Esophagus muscularis mucosa (tissue), 4 donors: ENCODE data around the gene EFCAB8. TPM values are rescaled to one million over a fixed set of nuclear protein-coding genes. Genes with fewer than 3 reads are reported as not detected.
A peak's percentile ranks its signal among the peaks of the same experiment; 100 is the strongest.

ENCODE experiments used
- DNase-seq: peaks from one replicate; pipeline ENCODE4 v3.0.0-alpha.2; 2017; ENCODE audit errors: extremely low spot score
- H3K27ac ChIP-seq, 4 donors: fragments of 200-600 bp; sonication (generic); replicated peaks in 1 of 4; 1 replicate in 3 of 4; 2 replicates in 1 of 4; pipeline ENCODE4 v1.5.1; 2016 to 2019; ENCODE audit warnings: mild to moderate bottlenecking in 1 of 4
- H3K27me3 ChIP-seq, 4 donors: fragments of 200-600 bp; sonication (generic); one replicate each; pipeline versions ENCODE4 v1.5.1 to v1.6.0; 2016 to 2019
- H3K36me3 ChIP-seq, 4 donors: fragments of 200-600 bp; sonication (generic); one replicate each; pipeline ENCODE4 v1.5.1; 2016 to 2019
- H3K4me1 ChIP-seq, 4 donors: fragments of 200-600 bp; sonication (generic); one replicate each; pipeline ENCODE4 v1.5.1; 2016 to 2019
- H3K4me3 ChIP-seq, 4 donors: fragments of 200-600 bp; sonication (generic); 1 replicate in 2 of 4; 2 replicates in 2 of 4; pipeline ENCODE4 v1.5.1; 2016 to 2019; ENCODE audit warnings: mild to moderate bottlenecking in 4 of 4, moderate library complexity in 1 of 4
- H3K9me3 ChIP-seq, 4 donors: fragments of 200-600 bp; sonication (generic); 1 replicate in 3 of 4; 2 replicates in 1 of 4; pipeline ENCODE4 v1.5.1; 2016 to 2019
- EP300 ChIP-seq: sonication (generic); formaldehyde crosslinking; IDR thresholded peaks from one replicate; pipeline ENCODE4 v1.6.1; 2017; ENCODE audit warnings: antibody characterized with exemption
- POLR2A ChIP-seq: fragments of 450-650 bp; IDR thresholded peaks from one replicate; pipeline ENCODE4 v1.6.1; 2017; ENCODE audit warnings: antibody characterized with exemption, moderate library complexity, mild to moderate bottlenecking, low read depth
- POLR2AphosphoS5 ChIP-seq, 2 donors: sonication (generic); formaldehyde crosslinking; IDR thresholded peaks; one replicate each; pipeline ENCODE4 v1.6.1; 2017; ENCODE audit warnings: antibody characterized with exemption in 2 of 2
- WGBS: methylation state at CpG from one replicate; pipeline ENCODE4 v1.1.5; 2018; 5-methylcytosine and 5-hydroxymethylcytosine counted together
- intact Hi-C: fragments of 100-400 bp; cut with DNase I; formaldehyde crosslinking; loops from one replicate; pipeline ENCODE4 v1.15.1; 2023
- total RNA-seq, 4 donors: library from RNA; depleted of rRNA; stranded (reverse); fragments of >200 nt; gene quantifications; one replicate each; pipeline versions ENCODE4 v1.1.0 to v1.2.1, GENCODE V29; 2016
- TF ChIP-seq, protein P1 (sequence below), 3 experiments: fragments of 200-600 bp in 2 of 3; fragments of 450-650 bp in 1 of 3; sonication (generic) in 2 of 3; IDR thresholded peaks; one replicate each; pipeline ENCODE4 v1.5.1; 2017 to 2019; ENCODE audit warnings: antibody characterized with exemption in 3 of 3, mild to moderate bottlenecking in 2 of 3, moderate library complexity in 1 of 3

Gene EFCAB8
- total RNA-seq, 4 donors from 2014 or later: 0.17 to 0.92 TPM; not detected in 2

DNA sequence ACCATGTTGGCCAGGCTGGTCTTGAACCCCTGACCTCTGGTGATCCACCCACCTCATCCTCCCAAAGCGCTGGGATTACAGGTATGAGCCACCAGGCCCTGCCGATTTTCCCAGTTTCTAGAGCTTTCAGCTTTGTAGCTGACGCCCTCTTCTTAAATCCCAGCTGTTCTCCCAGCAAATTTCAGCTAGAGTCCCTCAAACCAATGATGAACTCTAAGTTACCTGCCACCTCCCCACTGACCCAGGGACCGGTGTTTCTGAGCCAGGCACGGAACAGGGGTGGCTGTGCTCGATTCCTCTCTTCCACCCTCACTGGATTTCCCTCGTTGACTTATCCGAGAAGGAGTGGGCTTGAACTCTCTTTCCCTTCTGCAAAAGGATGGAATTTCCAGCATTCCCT, 106.4 kb downstream of the EFCAB8 start:
- H3K27me3 ChIP-seq: peaks cover 0 to 27% (median 0%) of the 10 kb centered on the region in 4 donors
- no peak overlapping the region for H3K4me3 ChIP-seq
- 74% methylated on average over 8 of the region's 8 CpGs for WGBS
- no peak overlapping the region for H3K27ac ChIP-seq
- intact Hi-C loops: no loop called here
- DNase-seq: no peak
- no peak for TF ChIP-seq POLR2AphosphoS5 (IDR thresholded peaks at IDR 0.05)
- TF ChIP-seq EP300: no peak
- no peak for TF ChIP-seq POLR2A
- TF ChIP-seq, protein P1, sequence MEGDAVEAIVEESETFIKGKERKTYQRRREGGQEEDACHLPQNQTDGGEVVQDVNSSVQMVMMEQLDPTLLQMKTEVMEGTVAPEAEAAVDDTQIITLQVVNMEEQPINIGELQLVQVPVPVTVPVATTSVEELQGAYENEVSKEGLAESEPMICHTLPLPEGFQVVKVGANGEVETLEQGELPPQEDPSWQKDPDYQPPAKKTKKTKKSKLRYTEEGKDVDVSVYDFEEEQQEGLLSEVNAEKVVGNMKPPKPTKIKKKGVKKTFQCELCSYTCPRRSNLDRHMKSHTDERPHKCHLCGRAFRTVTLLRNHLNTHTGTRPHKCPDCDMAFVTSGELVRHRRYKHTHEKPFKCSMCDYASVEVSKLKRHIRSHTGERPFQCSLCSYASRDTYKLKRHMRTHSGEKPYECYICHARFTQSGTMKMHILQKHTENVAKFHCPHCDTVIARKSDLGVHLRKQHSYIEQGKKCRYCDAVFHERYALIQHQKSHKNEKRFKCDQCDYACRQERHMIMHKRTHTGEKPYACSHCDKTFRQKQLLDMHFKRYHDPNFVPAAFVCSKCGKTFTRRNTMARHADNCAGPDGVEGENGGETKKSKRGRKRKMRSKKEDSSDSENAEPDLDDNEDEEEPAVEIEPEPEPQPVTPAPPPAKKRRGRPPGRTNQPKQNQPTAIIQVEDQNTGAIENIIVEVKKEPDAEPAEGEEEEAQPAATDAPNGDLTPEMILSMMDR (IDR thresholded peaks at IDR 0.05): no peak
- no peaks in the 10 kb centered on the region for H3K36me3 ChIP-seq
- H3K9me3 ChIP-seq: no peaks in the 10 kb centered on the region
- no peaks in the 10 kb centered on the region for H3K4me1 ChIP-seq

DNA sequence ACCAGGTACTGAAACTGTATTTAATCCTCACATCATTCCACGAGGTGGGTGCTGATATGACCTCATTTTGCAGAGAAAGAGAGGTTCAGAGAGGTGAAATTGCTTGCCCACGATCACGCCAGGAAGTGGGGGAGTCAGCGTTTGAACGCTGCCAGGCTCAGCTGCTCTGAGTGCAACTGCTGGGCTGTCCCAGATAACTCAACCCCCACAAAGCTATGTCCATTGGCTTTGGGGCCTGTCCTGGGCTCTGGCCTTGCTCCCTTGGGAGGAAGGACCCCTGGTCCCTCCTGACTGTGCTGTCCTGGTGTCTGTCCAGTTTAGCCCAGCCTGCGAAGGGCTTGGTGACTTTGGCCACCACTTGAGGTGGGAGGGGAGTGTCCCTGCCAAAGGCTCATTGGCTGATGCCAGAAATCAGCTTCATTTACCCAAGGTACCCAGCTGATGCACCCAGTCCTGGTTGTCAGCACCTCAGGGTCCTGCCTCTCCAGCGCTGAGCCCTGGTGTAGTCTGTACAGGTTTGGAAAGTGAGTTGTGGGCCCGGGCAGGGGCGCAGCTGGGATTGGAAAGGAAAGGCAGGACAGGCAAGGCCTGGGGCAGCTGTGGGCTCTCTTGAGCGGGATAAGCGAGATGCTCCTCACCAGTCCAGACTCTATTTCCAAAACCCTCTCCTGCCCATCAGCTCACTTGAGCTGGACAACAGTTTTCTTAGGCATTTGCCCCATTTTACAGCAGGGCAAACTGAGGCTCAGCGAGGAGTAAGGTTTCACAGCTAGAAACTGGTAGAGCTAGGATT, 107.1 kb downstream of the EFCAB8 start:
- peak; percentile 72 for DNase-seq
- Histone ChIP-seq H3K4me1 (no peaks in the 10 kb centered on the region), H3K27me3 (peaks cover 0 to 27% (median 0%) of the 10 kb centered on the region in 4 donors), H3K36me3 (no peaks in the 10 kb centered on the region), H3K9me3 (no peaks in the 10 kb centered on the region), H3K4me3 (no peak overlapping the region), H3K27ac (no peak overlapping the region)
- intact Hi-C loops: no loop called here
- TF ChIP-seq POLR2A (no peak), POLR2AphosphoS5 (IDR thresholded peaks at IDR 0.05) (no peak), EP300 (no peak)
- TF ChIP-seq, protein P1 (IDR thresholded peaks at IDR 0.05): no peak
- WGBS: 73% methylated on average over 12 of the region's 12 CpGs

DNA sequence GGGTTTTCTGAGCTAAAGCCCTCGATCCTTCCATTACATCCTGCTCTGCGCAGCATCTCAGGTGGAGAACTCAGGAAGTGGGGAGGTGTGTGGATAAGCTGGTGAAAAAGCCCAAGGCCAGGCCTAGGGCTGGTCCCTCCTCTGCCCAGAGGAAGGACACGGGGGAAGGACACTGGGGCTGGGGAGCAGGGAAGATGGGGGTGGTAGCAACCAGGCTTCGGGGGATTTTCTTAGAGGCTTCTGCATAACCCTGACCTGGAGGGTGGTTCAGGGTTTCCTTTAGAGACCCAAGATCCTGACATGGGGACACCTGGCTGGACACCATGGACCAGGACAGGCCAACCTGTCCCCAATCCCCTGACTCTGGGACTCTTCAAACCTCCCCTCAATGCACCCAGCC, 107.7 kb downstream of the EFCAB8 start:
- DNase-seq: peak; percentile 66
- 84% methylated on average over 4 of the region's 4 CpGs for WGBS
- no peaks in the 10 kb centered on the region for H3K36me3 ChIP-seq

DNA sequence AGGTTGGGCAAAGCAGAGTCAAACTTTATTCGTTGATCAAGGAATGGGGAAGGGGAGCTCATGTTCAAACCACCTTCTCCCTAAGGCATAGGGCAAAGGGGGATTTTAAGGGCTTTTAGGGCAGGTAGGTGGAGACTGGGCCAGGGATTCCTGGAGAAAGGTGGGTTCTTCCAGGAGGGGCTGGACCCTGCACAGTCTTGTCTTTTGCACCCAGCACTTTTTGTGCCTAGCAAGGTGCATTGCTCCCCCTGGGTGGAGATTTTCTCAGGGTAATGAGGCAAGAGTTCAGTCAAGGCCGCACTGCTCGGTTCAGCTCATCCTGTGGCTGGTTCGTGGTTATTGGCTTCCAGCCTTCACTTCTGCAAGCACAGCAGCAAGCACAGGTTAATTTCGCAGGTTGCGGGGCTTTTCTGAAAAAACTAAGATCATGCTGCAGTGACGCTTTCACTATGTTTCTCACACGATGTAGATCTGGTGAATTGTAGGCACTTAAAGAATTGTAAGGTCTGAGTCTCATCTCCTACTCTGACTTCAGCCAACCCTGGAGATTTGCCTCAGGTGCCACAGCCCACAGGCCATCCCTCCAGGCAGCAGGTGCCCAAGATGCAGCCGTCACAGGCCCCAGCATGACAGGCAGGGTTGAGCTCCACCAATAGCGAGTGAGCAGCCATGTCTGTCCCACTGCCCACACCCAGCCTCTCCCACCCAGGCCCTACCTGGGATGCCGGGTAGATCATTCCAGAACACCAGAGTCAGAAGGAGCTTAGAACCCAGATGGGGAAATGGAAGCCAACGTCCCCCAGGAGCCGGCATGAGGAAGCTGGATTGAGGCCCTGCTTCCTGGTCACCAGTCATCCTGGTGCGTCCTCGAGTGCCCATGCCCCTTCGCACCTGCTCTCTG, 108.4 kb downstream of the EFCAB8 start:
- Histone ChIP-seq H3K4me3 (no peak overlapping the region), H3K9me3 (no peaks in the 10 kb centered on the region), H3K27me3 (peaks cover 0 to 27% (median 0%) of the 10 kb centered on the region in 4 donors), H3K36me3 (no peaks in the 10 kb centered on the region), H3K4me1 (no peaks in the 10 kb centered on the region), H3K27ac (no peak overlapping the region)
- peak; percentile 83 for DNase-seq
- 79% methylated on average over 16 of the region's 16 CpGs for WGBS
- no peak for TF ChIP-seq POLR2AphosphoS5 (IDR thresholded peaks at IDR 0.05)
- no peak for TF ChIP-seq POLR2A
- no peak for TF ChIP-seq EP300
- TF ChIP-seq, protein P1 (IDR thresholded peaks at IDR 0.05): no peak
- intact Hi-C loops: no loop called here

More for the DNA sequence above, 107.7 kb downstream of the EFCAB8 start:
- Histone ChIP-seq H3K27me3 (peaks cover 0 to 27% (median 0%) of the 10 kb centered on the region in 4 donors), H3K4me3 (no peak overlapping the region), H3K9me3 (no peaks in the 10 kb centered on the region), H3K4me1 (no peaks in the 10 kb centered on the region), H3K27ac (no peak overlapping the region)
- intact Hi-C loops: no loop called here
- TF ChIP-seq POLR2AphosphoS5 (IDR thresholded peaks at IDR 0.05) (no peak), POLR2A (no peak), EP300 (no peak)
- TF ChIP-seq, protein P1 (IDR thresholded peaks at IDR 0.05): no peak
